ENCODE results near the gene SNN. TPM values are rescaled to one million over a fixed set of nuclear protein-coding genes. Genes with fewer than 3 reads are reported as not detected.
A peak's percentile ranks its signal among the peaks of the same experiment; 100 is the strongest.

SNN gene
- total and polyA plus RNA-seq, 2 donors (not counting 1 experiment from before 2014, with no cell fraction given) = 55.4 to 63.3 TPM

DNA sequence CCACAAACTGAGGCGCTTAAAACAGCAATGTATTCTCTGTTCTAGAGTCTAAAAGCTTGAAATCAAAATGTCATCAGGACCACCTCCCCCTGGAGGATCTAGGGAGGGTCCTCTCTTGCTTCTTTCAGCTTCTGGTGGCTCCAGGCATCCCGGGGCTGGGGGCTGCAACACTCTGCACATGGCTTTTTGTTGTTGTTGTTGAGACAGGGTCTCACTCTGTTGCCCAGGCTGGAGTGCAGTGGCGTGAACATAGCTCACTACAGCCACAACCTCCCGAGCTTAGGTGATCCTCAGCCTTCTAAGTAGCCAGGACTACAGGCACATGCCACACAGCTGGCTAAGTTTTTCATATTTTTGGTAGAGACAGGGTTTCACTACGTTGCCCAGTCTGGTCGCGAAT is 37.0 kb upstream of the SNN start:
- no peaks in the 10 kb centered on the region for H3K9me3 Mint-ChIP-seq (ENCODE audit: insufficient read depth)
- Histone ChIP-seq H3K79me2 (ENCODE audit: control insufficient read depth, insufficient read depth, low read length) (no peaks in the 10 kb centered on the region), H3K27me3 (replicated peaks in 1 of 4; ENCODE audit: control extremely low read depth in 1 of 4, control insufficient read depth in 3 of 4, insufficient read depth in 4 of 4, low read length in 3 of 4) (no peaks in the 10 kb centered on the region), H3K4me2 (replicated peaks; ENCODE audit: low read depth, low read length, poor library complexity, severe bottlenecking) (no peak overlapping the region), H3K27ac (ENCODE audit: low read length in 2 of 2) (no peak overlapping the region), H3K4me1 (ENCODE audit: control insufficient read depth in 2 of 2, insufficient read depth in 2 of 2, low read length in 2 of 2) (peaks cover 22 to 41% of the 10 kb centered on the region in 2 donors), H3K9me3 (ENCODE audit: control extremely low read depth in 1 of 3, control insufficient read depth in 2 of 3, insufficient read depth in 1 of 3, low read length in 2 of 3) (no peaks in the 10 kb centered on the region), H2AFZ (ENCODE audit: insufficient read depth, low read depth, low read length, poor library complexity, severe bottlenecking) (no peak overlapping the region), H3K4me3 (ENCODE audit: control extremely low read depth in 1 of 5, extremely low read depth in 1 of 5, insufficient read depth in 1 of 5, low read depth in 2 of 5, low read length in 4 of 5) (no peak overlapping the region), H3K9ac (ENCODE audit: low read length) (no peak overlapping the region), H4K20me1 (ENCODE audit: control insufficient read depth, insufficient read depth, low read length, poor library complexity, severe bottlenecking) (no peaks in the 10 kb centered on the region), H3K36me3 (replicated peaks in 1 of 2; ENCODE audit: control extremely low read depth in 1 of 2, control insufficient read depth in 1 of 2, extremely low read depth in 1 of 2, insufficient read depth in 2 of 2, low read length in 1 of 2) (no peaks in the 10 kb centered on the region)
- ChIA-PET POLR2A (no interaction called here), CTCF (interaction anchor here (1.2 to 3.6 kb wide), 3 partner anchors 9 to 99 kb away, joined by 4 to 13 read pairs (median 10); no protein-coding TSS in a partner anchor)
- intact Hi-C loops (cut with micrococcal nuclease) = no loop called here
- H3K4me1 Mint-ChIP-seq = peaks cover 33% of the 10 kb centered on the region
- DNase-seq (no peak), ATAC-seq (ENCODE audit: low read depth) (no peak)
- 89% methylated on average over 6 of the region's 7 CpGs for WGBS (ENCODE audit: insufficient coverage)
- H3K27ac Mint-ChIP-seq = no peak overlapping the region
- TF ChIP-seq, protein P1, sequence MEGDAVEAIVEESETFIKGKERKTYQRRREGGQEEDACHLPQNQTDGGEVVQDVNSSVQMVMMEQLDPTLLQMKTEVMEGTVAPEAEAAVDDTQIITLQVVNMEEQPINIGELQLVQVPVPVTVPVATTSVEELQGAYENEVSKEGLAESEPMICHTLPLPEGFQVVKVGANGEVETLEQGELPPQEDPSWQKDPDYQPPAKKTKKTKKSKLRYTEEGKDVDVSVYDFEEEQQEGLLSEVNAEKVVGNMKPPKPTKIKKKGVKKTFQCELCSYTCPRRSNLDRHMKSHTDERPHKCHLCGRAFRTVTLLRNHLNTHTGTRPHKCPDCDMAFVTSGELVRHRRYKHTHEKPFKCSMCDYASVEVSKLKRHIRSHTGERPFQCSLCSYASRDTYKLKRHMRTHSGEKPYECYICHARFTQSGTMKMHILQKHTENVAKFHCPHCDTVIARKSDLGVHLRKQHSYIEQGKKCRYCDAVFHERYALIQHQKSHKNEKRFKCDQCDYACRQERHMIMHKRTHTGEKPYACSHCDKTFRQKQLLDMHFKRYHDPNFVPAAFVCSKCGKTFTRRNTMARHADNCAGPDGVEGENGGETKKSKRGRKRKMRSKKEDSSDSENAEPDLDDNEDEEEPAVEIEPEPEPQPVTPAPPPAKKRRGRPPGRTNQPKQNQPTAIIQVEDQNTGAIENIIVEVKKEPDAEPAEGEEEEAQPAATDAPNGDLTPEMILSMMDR (IDR thresholded peaks at IDR 0.05) = no peak
- no peak for TF ChIP-seq EZH2 (IDR thresholded peaks at IDR 0.05; ENCODE audit: borderline replicate concordance, insufficient read depth, low read depth, low read length, poor library complexity, severe bottlenecking)
- peak overlapping the region; percentile 8 for H3K4me3 Mint-ChIP-seq
- H3K27me3 Mint-ChIP-seq = no peaks in the 10 kb centered on the region

GRCh38 chr16:11632455-11632939 is 35.8 kb upstream of the SNN start:
- no peak overlapping the region for H3K9ac ChIP-seq (ENCODE audit: low read length)
- H3K4me3 Mint-ChIP-seq = no peak overlapping the region
- no peaks in the 10 kb centered on the region for H3K9me3 Mint-ChIP-seq (ENCODE audit: insufficient read depth)
- H3K27me3 Mint-ChIP-seq = no peaks in the 10 kb centered on the region
- no peaks in the 10 kb centered on the region for H3K9me3 ChIP-seq (ENCODE audit: control extremely low read depth in 1 of 3, control insufficient read depth in 2 of 3, insufficient read depth in 1 of 3, low read length in 2 of 3)
- intact Hi-C loops (cut with micrococcal nuclease) = no loop called here
- no peak overlapping the region for H3K27ac Mint-ChIP-seq
- ChIA-PET POLR2A (interaction anchor here (0.6 kb wide), 1 partner anchor 43 kb away, joined by 14 read pairs; no protein-coding TSS in a partner anchor), CTCF (no interaction called here)
- peaks cover 33% of the 10 kb centered on the region for H3K4me1 Mint-ChIP-seq
- ATAC-seq (ENCODE audit: low read depth) (no peak), DNase-seq (no peak)
- no peak overlapping the region for H3K4me2 ChIP-seq (replicated peaks; ENCODE audit: low read depth, low read length, poor library complexity, severe bottlenecking)
- no peaks in the 10 kb centered on the region for H3K36me3 ChIP-seq (replicated peaks in 1 of 2; ENCODE audit: control extremely low read depth in 1 of 2, control insufficient read depth in 1 of 2, extremely low read depth in 1 of 2, insufficient read depth in 2 of 2, low read length in 1 of 2)
- 91% methylated on average over 14 of the region's 15 CpGs for WGBS (ENCODE audit: insufficient coverage)
- H3K4me1 ChIP-seq (ENCODE audit: control insufficient read depth in 2 of 2, insufficient read depth in 2 of 2, low read length in 2 of 2) = peaks cover 22 to 41% of the 10 kb centered on the region in 2 donors
- no peaks in the 10 kb centered on the region for H4K20me1 ChIP-seq (ENCODE audit: control insufficient read depth, insufficient read depth, low read length, poor library complexity, severe bottlenecking)
- no peak overlapping the region for H2AFZ ChIP-seq (ENCODE audit: insufficient read depth, low read depth, low read length, poor library complexity, severe bottlenecking)
- no peaks in the 10 kb centered on the region for H3K79me2 ChIP-seq (ENCODE audit: control insufficient read depth, insufficient read depth, low read length)
- no peak overlapping the region for H3K4me3 ChIP-seq (ENCODE audit: control extremely low read depth in 1 of 5, extremely low read depth in 1 of 5, insufficient read depth in 1 of 5, low read depth in 2 of 5, low read length in 4 of 5)
- no peak overlapping the region for H3K27ac ChIP-seq (ENCODE audit: low read length in 2 of 2)
- H3K27me3 ChIP-seq (replicated peaks in 1 of 4; ENCODE audit: control extremely low read depth in 1 of 4, control insufficient read depth in 3 of 4, insufficient read depth in 4 of 4, low read length in 3 of 4) = no peaks in the 10 kb centered on the region
- no peak for TF ChIP-seq EZH2 (IDR thresholded peaks at IDR 0.05; ENCODE audit: borderline replicate concordance, insufficient read depth, low read depth, low read length, poor library complexity, severe bottlenecking)
- TF ChIP-seq, protein P1 (IDR thresholded peaks at IDR 0.05) = no peak

Measured in B cell (primary cell).